ENCODE measurements around the gene AMOT. TPM values are rescaled to one million over a fixed set of nuclear protein-coding genes. Genes with fewer than 3 reads are reported as not detected.

Gene AMOT
- total RNA-seq, 1 donor from 2014 or later = 3.8 TPM

GRCh38 chrX:112819813-112820212 is 20.8 kb downstream of the AMOT start:
- Histone ChIP-seq H3K27me3 (no peaks in the 10 kb centered on the region), H3K27ac (no peak overlapping the region), H2AFZ (replicated peaks) (no peak overlapping the region), H3F3A (ENCODE audit: low read depth) (no peaks in the 10 kb centered on the region), H3K4me3 (no peak overlapping the region), H3K4me2 (no peak overlapping the region), H3K9ac (no peak overlapping the region), H3K79me2 (ENCODE audit: low read depth) (no peaks in the 10 kb centered on the region), H4K20me1 (ENCODE audit: low read depth) (no peaks in the 10 kb centered on the region), H3K9me3 (ENCODE audit: low read depth) (no peaks in the 10 kb centered on the region), H3K4me1 (peaks cover 17% of the 10 kb centered on the region), H3K36me3 (no peaks in the 10 kb centered on the region)
- H3K36me3 Mint-ChIP-seq = peaks cover 34% of the 10 kb centered on the region
- no peaks in the 10 kb centered on the region for H3K9me3 Mint-ChIP-seq
- H3K27ac Mint-ChIP-seq = peak overlapping the region; percentile 57
- peaks cover 34% of the 10 kb centered on the region for H3K4me1 Mint-ChIP-seq
- H3K27me3 Mint-ChIP-seq (ENCODE audit: insufficient read depth, low read depth) = peaks cover 7% of the 10 kb centered on the region
- H3K4me3 Mint-ChIP-seq = no peak overlapping the region
- TF ChIP-seq CTCF (IDR thresholded peaks at IDR 0.05) (no peak), EZH2 (IDR thresholded peaks at IDR 0.05) (no peak), EZH2phosphoT487 (IDR thresholded peaks at IDR 0.05) (no peak)
- no peak for DNase-seq (ENCODE audit: low spot score)

- H2AFZ ChIP-seq (replicated peaks) = peak overlapping the region; percentile 35
- H3K4me3 ChIP-seq = no peak overlapping the region
- no peaks in the 10 kb centered on the region for H3K79me2 ChIP-seq (ENCODE audit: low read depth)
- no peak overlapping the region for H3K4me3 Mint-ChIP-seq
- H3K27me3 Mint-ChIP-seq (ENCODE audit: insufficient read depth, low read depth) = peaks cover 6% of the 10 kb centered on the region
- no peaks in the 10 kb centered on the region for H3K27me3 ChIP-seq
- H3K9ac ChIP-seq = no peak overlapping the region
- no peak for TF ChIP-seq CTCF (IDR thresholded peaks at IDR 0.05)
- TF ChIP-seq EZH2phosphoT487 (IDR thresholded peaks at IDR 0.05) = no peak
- TF ChIP-seq EZH2 (IDR thresholded peaks at IDR 0.05) = no peak
- H3F3A ChIP-seq (ENCODE audit: low read depth) = no peaks in the 10 kb centered on the region
- peak overlapping the region; percentile 72 for H3K27ac Mint-ChIP-seq
- H3K36me3 Mint-ChIP-seq = peaks cover 35% of the 10 kb centered on the region
- H3K9me3 ChIP-seq (ENCODE audit: low read depth) = no peaks in the 10 kb centered on the region
- no peaks in the 10 kb centered on the region for H3K9me3 Mint-ChIP-seq
- no peak overlapping the region for H3K27ac ChIP-seq
- H3K4me1 Mint-ChIP-seq = peaks cover 38% of the 10 kb centered on the region
- no peak overlapping the region for H3K4me2 ChIP-seq
- H3K36me3 ChIP-seq = no peaks in the 10 kb centered on the region
- peaks cover 24% of the 10 kb centered on the region for H3K4me1 ChIP-seq
- H4K20me1 ChIP-seq (ENCODE audit: low read depth) = no peaks in the 10 kb centered on the region
- DNase-seq (ENCODE audit: low spot score) = no peak
Measured at GRCh38 chrX:112819008-112819640, 21.5 kb downstream of the AMOT start.

- Mint-ChIP-seq H3K4me1 (peaks cover 38% of the 10 kb centered on the region), H3K27ac (peak overlapping the region; percentile 46), H3K27me3 (ENCODE audit: insufficient read depth, low read depth) (peaks cover 6% of the 10 kb centered on the region), H3K36me3 (peaks cover 40% of the 10 kb centered on the region), H3K4me3 (no peak overlapping the region), H3K9me3 (no peaks in the 10 kb centered on the region)
- H4K20me1 ChIP-seq (ENCODE audit: low read depth) = no peaks in the 10 kb centered on the region
- no peaks in the 10 kb centered on the region for H3K79me2 ChIP-seq (ENCODE audit: low read depth)
- no peaks in the 10 kb centered on the region for H3F3A ChIP-seq (ENCODE audit: low read depth)
- TF ChIP-seq EZH2 (IDR thresholded peaks at IDR 0.05) (no peak), CTCF (IDR thresholded peaks at IDR 0.05) (no peak), EZH2phosphoT487 (IDR thresholded peaks at IDR 0.05) (no peak)
- H3K27ac ChIP-seq = no peak overlapping the region
- DNase-seq (ENCODE audit: low spot score) = no peak
- H2AFZ ChIP-seq (replicated peaks) = peak overlapping the region; percentile 51
- H3K36me3 ChIP-seq = no peaks in the 10 kb centered on the region
- no peaks in the 10 kb centered on the region for H3K9me3 ChIP-seq (ENCODE audit: low read depth)
- H3K9ac ChIP-seq = no peak overlapping the region
- no peak overlapping the region for H3K4me3 ChIP-seq
- H3K4me2 ChIP-seq = peak overlapping the region; percentile 14
- H3K4me1 ChIP-seq = peaks cover 24% of the 10 kb centered on the region
- H3K27me3 ChIP-seq = no peaks in the 10 kb centered on the region
Measured at GRCh38 chrX:112818114-112819007, 22.3 kb downstream of the AMOT start.

Data from neural progenitor cell (in vitro differentiated cells).